Prostate gland (tissue), 2 donors: ENCODE results near the gene TMEM41B. TPM values are rescaled to one million over a fixed set of nuclear protein-coding genes. Genes with fewer than 3 reads are reported as not detected.

Source experiments
- DNase-seq: peaks from one replicate; pipeline ENCODE4 v3.0.0-alpha.2; 2019; ENCODE audit warnings: low spot score
- H3K27ac ChIP-seq, 2 donors: fragments of 200-600 bp; sonication (generic); 2 replicates each; pipeline ENCODE4 v1.5.1; 2017 to 2019
- H3K27me3 ChIP-seq: fragments of 200-600 bp; sonication (generic); replicated peaks from 2 replicates; pipeline ENCODE4 v1.5.1; 2019; ENCODE audit not compliant: insufficient read depth
- H3K36me3 ChIP-seq, 2 donors: fragments of 200-600 bp; sonication (generic); 1 replicate in 1 of 2; 2 replicates in 1 of 2; pipeline versions ENCODE4 v1.5.1 to v1.8.1; 2017 to 2019
- H3K4me1 ChIP-seq: fragments of 200-600 bp; sonication (generic); replicated peaks from 2 replicates; pipeline ENCODE4 v1.5.1; 2019
- H3K4me3 ChIP-seq, 2 donors: fragments of 200-600 bp; sonication (generic); 2 replicates each; pipeline ENCODE4 v1.5.1; 2017 to 2019
- H3K9me3 ChIP-seq: fragments of 200-600 bp; sonication (generic); 2 replicates; pipeline ENCODE4 v1.5.1; 2017
- POLR2A ChIP-seq: fragments of 450-650 bp; IDR thresholded peaks from one replicate; pipeline ENCODE4 v1.6.1; 2016; ENCODE audit warnings: antibody characterized with exemption, mild to moderate bottlenecking
- POLR2AphosphoS5 ChIP-seq: sonication (generic); formaldehyde crosslinking; IDR thresholded peaks from one replicate; pipeline ENCODE4 v1.6.1; 2017; ENCODE audit warnings: antibody characterized with exemption
- WGBS: methylation state at CpG from one replicate; pipeline ENCODE4 v1.1.5; 2018; 5-methylcytosine and 5-hydroxymethylcytosine counted together
- intact Hi-C: fragments of 100-400 bp; cut with DNase I; formaldehyde crosslinking; loops from one replicate; pipeline ENCODE4 v1.14.2; 2022
- total RNA-seq, 2 donors: library from RNA; depleted of rRNA; stranded (reverse); fragments of >200 nt; gene quantifications; one replicate each; pipeline ENCODE4 v1.1.0, GENCODE V29; 2016
- TF ChIP-seq, protein P1 (sequence below), 4 experiments: fragments of 200-600 bp in 2 of 4; fragments of 450-650 bp in 2 of 4; sonication (generic) in 2 of 4; IDR thresholded peaks; 1 replicate in 3 of 4; 2 replicates in 1 of 4; pipeline ENCODE4 v1.5.1; 2016 to 2019; ENCODE audit warnings: antibody characterized with exemption in 4 of 4, mild to moderate bottlenecking in 2 of 4, moderate library complexity in 2 of 4

TMEM41B gene
- total RNA-seq, 2 donors from 2014 or later: 29.9 to 54.6 TPM

DNA sequence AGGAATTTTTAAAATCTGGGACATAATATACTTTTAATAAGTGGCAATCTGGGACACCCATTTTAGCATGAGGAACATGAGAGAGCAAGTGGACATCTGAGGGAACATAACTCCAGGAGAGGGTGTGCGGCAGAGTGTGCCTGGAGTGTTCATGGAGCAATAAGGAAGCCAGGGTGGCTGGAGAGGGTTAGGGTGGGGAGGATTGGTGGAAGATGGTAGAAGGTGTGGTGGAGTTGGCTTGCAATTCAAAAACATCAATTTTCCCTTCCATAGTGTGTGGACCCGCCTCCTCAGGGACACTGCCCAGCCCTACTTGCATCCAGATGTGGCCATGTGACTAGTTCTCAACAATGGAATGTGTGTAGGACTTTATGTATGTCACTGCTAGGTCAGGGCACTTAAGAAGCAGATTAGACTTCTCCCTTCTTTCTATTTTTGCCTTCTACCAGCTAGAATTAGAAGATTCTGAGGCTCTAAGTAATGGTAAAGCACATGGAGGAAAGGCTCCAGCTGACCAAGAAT, 44.8 kb downstream of the TMEM41B start:
- intact Hi-C loops: no loop called here
- H3K4me1 ChIP-seq: no peaks in the 10 kb centered on the region
- DNase-seq: no peak
- H3K27me3 ChIP-seq: no peaks in the 10 kb centered on the region
- H3K36me3 ChIP-seq: no peaks in the 10 kb centered on the region
- H3K9me3 ChIP-seq: no peaks in the 10 kb centered on the region
- H3K4me3 ChIP-seq: no peak overlapping the region
- TF ChIP-seq POLR2AphosphoS5: no peak
- TF ChIP-seq POLR2A: no peak
- TF ChIP-seq, protein P1, sequence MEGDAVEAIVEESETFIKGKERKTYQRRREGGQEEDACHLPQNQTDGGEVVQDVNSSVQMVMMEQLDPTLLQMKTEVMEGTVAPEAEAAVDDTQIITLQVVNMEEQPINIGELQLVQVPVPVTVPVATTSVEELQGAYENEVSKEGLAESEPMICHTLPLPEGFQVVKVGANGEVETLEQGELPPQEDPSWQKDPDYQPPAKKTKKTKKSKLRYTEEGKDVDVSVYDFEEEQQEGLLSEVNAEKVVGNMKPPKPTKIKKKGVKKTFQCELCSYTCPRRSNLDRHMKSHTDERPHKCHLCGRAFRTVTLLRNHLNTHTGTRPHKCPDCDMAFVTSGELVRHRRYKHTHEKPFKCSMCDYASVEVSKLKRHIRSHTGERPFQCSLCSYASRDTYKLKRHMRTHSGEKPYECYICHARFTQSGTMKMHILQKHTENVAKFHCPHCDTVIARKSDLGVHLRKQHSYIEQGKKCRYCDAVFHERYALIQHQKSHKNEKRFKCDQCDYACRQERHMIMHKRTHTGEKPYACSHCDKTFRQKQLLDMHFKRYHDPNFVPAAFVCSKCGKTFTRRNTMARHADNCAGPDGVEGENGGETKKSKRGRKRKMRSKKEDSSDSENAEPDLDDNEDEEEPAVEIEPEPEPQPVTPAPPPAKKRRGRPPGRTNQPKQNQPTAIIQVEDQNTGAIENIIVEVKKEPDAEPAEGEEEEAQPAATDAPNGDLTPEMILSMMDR (IDR thresholded peaks at IDR 0.05): no peak
- WGBS: 87% methylated on average over 2 of the region's 2 CpGs
- H3K27ac ChIP-seq: no peak overlapping the region

DNA sequence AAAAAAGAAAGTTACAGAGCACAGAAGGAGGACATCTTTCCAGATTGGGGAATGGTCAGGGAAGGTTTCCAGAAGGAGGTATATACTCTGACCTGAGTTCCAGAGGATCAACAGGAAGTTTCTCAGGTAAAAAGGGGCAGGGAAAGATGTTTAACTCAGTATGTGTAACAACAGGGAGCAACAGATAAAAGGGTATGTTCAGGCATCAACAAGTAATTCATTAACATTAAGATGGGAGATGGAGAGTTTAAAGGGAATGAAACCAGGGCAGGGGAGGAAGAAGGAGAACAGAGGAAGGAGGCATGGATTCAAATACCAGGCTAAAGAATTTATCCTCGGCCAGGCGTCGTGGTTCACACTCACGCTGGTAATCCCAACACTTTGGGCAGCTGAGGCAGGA, 46.7 kb downstream of the TMEM41B start:
- intact Hi-C loops: no loop called here
- WGBS: 82% methylated on average over 4 of the region's 4 CpGs
- Histone ChIP-seq H3K4me3 (no peak overlapping the region), H3K9me3 (no peaks in the 10 kb centered on the region), H3K4me1 (no peaks in the 10 kb centered on the region), H3K36me3 (no peaks in the 10 kb centered on the region), H3K27ac (no peak overlapping the region), H3K27me3 (no peaks in the 10 kb centered on the region)
- TF ChIP-seq POLR2A (no peak), POLR2AphosphoS5 (no peak)
- TF ChIP-seq, protein P1 (IDR thresholded peaks at IDR 0.05): no peak
- no peak for DNase-seq

DNA sequence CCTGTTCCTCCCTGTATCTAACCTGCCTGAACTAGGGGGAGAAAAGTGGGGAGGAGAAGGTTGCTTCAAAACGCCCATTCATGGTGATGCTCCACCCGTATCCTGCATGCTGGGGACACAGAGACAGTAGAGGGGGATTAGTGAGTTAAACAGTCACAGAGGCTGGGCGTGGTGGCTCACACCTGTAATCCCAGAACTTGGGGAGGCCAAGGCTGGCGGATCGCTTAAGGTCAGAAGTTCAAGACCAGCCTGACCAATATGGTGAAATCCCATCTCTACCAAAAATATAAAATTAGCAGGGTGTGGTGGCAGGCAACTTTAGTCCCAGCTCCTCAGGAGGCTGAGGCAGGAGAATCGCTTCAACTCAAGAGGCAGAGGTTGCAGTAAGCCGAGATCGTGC, 47.5 kb downstream of the TMEM41B start:
- Histone ChIP-seq H3K4me3 (no peak overlapping the region), H3K36me3 (no peaks in the 10 kb centered on the region), H3K27me3 (no peaks in the 10 kb centered on the region), H3K27ac (no peak overlapping the region), H3K9me3 (no peaks in the 10 kb centered on the region), H3K4me1 (no peaks in the 10 kb centered on the region)
- TF ChIP-seq POLR2A: no peak
- TF ChIP-seq, protein P1 (IDR thresholded peaks at IDR 0.05): no peak
- TF ChIP-seq POLR2AphosphoS5: no peak
- WGBS: 91% methylated on average over 8 of the region's 8 CpGs
- intact Hi-C loops: no loop called here
- DNase-seq: no peak

DNA sequence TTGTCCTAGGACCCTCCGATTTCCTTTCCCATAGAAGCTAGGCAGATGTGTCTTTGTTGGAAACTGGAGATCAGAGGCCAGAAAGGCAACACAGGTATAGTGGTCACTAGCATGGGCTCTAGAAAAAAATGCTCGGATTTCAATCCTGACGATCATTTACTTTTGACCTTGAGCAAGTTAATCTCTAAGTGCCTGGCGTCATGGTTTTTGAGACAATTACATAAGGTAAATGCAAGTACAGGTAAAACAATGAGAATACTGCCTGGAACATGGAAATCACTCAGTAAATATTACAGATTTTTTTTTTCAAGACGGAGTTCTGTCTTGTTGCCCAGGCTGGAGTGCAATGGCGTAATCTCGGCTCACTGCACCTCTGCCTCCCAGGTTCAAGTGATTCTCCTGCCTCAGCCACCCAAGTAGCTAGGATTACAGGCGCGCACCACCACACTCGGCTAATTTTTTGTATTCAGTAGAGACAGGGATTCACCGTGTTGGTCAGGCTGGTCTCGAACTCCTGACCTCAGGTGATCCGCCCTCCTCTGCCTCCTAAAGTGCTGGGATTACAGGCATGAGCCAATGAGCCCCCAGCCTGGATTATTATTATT, 48.2 kb downstream of the TMEM41B start:
- Histone ChIP-seq H3K4me1 (no peaks in the 10 kb centered on the region), H3K36me3 (no peaks in the 10 kb centered on the region), H3K27me3 (no peaks in the 10 kb centered on the region), H3K27ac (no peak overlapping the region), H3K4me3 (no peak overlapping the region), H3K9me3 (no peaks in the 10 kb centered on the region)
- intact Hi-C loops: no loop called here
- TF ChIP-seq, protein P1 (IDR thresholded peaks at IDR 0.05): no peak
- WGBS: 86% methylated on average over 13 of the region's 13 CpGs
- no peak for DNase-seq
